Measurements from ENCODE around the gene LAPTM4A. TPM values are rescaled to one million over a fixed set of nuclear protein-coding genes. Genes with fewer than 3 reads are reported as not detected.

Gene LAPTM4A
- total and polyA plus RNA-seq, 2 of the 4 experiments (the other 2 are of a cell fraction) = 97.7 to 401 TPM

- ATAC-seq (ENCODE audit: low read depth) (no peak), DNase-seq (no peak)
- Histone ChIP-seq H4K8ac (ENCODE audit: low read depth in 2 of 2, low read length in 2 of 2) (no peak overlapping the region), H2AFZ (replicated peaks; ENCODE audit: low read length, poor library complexity) (no peak overlapping the region), H4K91ac (ENCODE audit: insufficient read depth, low read depth, low read length) (no peak overlapping the region), H4K5ac (ENCODE audit: low read depth, low read length) (no peak overlapping the region), H2AK9ac (replicated peaks; ENCODE audit: low read depth, low read length, poor library complexity) (no peak overlapping the region), H2AK5ac (ENCODE audit: low read depth, low read length) (no peak overlapping the region), H3K56ac (ENCODE audit: extremely low read depth, insufficient read depth, low read length) (no peak overlapping the region), H3K18ac (ENCODE audit: low read depth, low read length) (no peak overlapping the region), H2BK20ac (ENCODE audit: low read depth, low read length) (no peak overlapping the region), H4K20me1 (ENCODE audit: insufficient read depth, low read length) (no peaks in the 10 kb centered on the region; the same call in 1 of the 2 replicates), H3K9me1 (ENCODE audit: insufficient read depth, low read length) (peaks cover 2% of the 10 kb centered on the region; the same call in 1 of the 2 replicates), H3K4me1 (ENCODE audit: control insufficient read depth, insufficient read depth, low read length) (no peaks in the 10 kb centered on the region), H2BK15ac (ENCODE audit: low read depth, low read length) (no peak overlapping the region), H3K23ac (ENCODE audit: low read depth, low read length) (no peak overlapping the region), H3K27me3 (ENCODE audit: control insufficient read depth, insufficient read depth, low read length) (no peaks in the 10 kb centered on the region), H3K14ac (replicated peaks; ENCODE audit: low read depth, low read length) (no peak overlapping the region), H3K4me3 (ENCODE audit: insufficient read depth, low read depth, low read length) (no peak overlapping the region), H3K9ac (ENCODE audit: low read depth, low read length) (no peak overlapping the region), H3K27ac (ENCODE audit: insufficient read depth, low read length) (no peak overlapping the region), H3K4me2 (ENCODE audit: low read depth, low read length) (no peak overlapping the region), H3K36me3 (ENCODE audit: control insufficient read depth, insufficient read depth, low read length) (peaks cover 20% of the 10 kb centered on the region), H2BK120ac (ENCODE audit: low read depth, low read length) (no peak overlapping the region), H3K9me3 (ENCODE audit: control insufficient read depth, insufficient read depth, low read length) (peaks cover under 1% of the 10 kb centered on the region), H3K79me1 (ENCODE audit: low read depth in 1 of 2, low read length in 2 of 2) (peaks cover 9 to 10% of the 10 kb centered on the region in 2 experiments; a peak in 2 of 4 replicates), H3K4ac (ENCODE audit: low read depth, low read length) (no peak overlapping the region), H2BK5ac (ENCODE audit: low read depth, low read length, poor library complexity, severe bottlenecking) (no peak overlapping the region)
- in situ Hi-C loops (cut with MboI; ENCODE audit: low sequenced_read_pairs) = loop anchor here (10.0 kb wide), 1 partner anchor 62 kb away; no protein-coding TSS in a partner anchor
- WGBS, 2 experiments (ENCODE audit: extremely low coverage in 2 of 2, insufficient read length in 1 of 2) = no CpG with 5 or more reads among the region's 4 CpGs
- dilution Hi-C loops (cut with HindIII; ENCODE audit: low sequenced_read_pairs, unreplicated experiment) = no loop called here
- no TSS peak for BruUV-seq (replicated peaks)
- intact Hi-C loops (cut with micrococcal nuclease) = no loop called here
- POLR2A ChIA-PET (ENCODE audit: unreplicated experiment) = no interaction called here
- CTCF ChIA-PET = interaction anchor here (1.2 kb wide), 1 partner anchor 12 kb away, joined by 4 read pairs; no protein-coding TSS in a partner anchor
- TF ChIP-seq MAZ (IDR thresholded peaks at IDR 0.05; ENCODE audit: borderline replicate concordance, low read depth, low read length) = no peak
- no peak for TF ChIP-seq MAFK (IDR thresholded peaks at IDR 0.05; ENCODE audit: low read depth, low read length)
- no peak for TF ChIP-seq MXI1 (IDR thresholded peaks at IDR 0.05; ENCODE audit: borderline replicate concordance, low read depth, low read length)
- TF ChIP-seq CEBPB (IDR thresholded peaks at IDR 0.05; ENCODE audit: low read depth, low read length) = no peak
- TF ChIP-seq, protein P1, sequence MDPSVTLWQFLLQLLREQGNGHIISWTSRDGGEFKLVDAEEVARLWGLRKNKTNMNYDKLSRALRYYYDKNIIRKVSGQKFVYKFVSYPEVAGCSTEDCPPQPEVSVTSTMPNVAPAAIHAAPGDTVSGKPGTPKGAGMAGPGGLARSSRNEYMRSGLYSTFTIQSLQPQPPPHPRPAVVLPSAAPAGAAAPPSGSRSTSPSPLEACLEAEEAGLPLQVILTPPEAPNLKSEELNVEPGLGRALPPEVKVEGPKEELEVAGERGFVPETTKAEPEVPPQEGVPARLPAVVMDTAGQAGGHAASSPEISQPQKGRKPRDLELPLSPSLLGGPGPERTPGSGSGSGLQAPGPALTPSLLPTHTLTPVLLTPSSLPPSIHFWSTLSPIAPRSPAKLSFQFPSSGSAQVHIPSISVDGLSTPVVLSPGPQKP (IDR thresholded peaks at IDR 0.05; ENCODE audit: borderline replicate concordance, low read depth, low read length) = no peak
Measured at GRCh38 chr2:20027260-20027677, 24.2 kb downstream of the LAPTM4A start.
